Measurements from ENCODE around the gene ATPAF1.
"Not testable (repeated sequence)": the region's sequence is repeated elsewhere in the genome, so short reads cannot be mapped to it uniquely, and the experiment has no call there.

ATPAF1 gene

DNA sequence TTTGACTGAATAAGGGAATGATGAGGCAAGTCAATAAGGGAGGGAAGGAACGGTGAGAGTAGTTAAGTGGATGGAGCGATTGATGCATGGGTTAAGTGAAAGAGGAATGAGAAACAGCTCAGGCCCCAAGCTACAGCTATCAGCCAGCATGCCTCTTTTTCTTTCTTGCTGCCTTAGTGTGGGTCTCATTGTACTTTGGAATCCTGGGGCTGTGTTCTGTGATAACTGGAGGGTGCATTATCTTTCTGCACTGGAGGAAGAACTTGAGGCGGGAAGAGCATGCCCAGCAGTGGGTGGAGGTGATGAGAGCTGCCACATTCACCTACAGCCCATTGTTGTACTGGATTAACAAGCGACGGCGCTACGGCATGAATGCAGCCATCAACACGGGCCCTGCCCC, 4.5 kb upstream of the ATPAF1 start:
- TF ChIP-seq, protein P1, sequence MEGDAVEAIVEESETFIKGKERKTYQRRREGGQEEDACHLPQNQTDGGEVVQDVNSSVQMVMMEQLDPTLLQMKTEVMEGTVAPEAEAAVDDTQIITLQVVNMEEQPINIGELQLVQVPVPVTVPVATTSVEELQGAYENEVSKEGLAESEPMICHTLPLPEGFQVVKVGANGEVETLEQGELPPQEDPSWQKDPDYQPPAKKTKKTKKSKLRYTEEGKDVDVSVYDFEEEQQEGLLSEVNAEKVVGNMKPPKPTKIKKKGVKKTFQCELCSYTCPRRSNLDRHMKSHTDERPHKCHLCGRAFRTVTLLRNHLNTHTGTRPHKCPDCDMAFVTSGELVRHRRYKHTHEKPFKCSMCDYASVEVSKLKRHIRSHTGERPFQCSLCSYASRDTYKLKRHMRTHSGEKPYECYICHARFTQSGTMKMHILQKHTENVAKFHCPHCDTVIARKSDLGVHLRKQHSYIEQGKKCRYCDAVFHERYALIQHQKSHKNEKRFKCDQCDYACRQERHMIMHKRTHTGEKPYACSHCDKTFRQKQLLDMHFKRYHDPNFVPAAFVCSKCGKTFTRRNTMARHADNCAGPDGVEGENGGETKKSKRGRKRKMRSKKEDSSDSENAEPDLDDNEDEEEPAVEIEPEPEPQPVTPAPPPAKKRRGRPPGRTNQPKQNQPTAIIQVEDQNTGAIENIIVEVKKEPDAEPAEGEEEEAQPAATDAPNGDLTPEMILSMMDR (IDR thresholded peaks at IDR 0.05; ENCODE audit: low read depth, low read length, missing control alignments): no peak
- no peak overlapping the region for H3K4me3 ChIP-seq (ENCODE audit: low read depth, low read length)
- no peak for DNase-seq (ENCODE audit: low read depth)

DNA sequence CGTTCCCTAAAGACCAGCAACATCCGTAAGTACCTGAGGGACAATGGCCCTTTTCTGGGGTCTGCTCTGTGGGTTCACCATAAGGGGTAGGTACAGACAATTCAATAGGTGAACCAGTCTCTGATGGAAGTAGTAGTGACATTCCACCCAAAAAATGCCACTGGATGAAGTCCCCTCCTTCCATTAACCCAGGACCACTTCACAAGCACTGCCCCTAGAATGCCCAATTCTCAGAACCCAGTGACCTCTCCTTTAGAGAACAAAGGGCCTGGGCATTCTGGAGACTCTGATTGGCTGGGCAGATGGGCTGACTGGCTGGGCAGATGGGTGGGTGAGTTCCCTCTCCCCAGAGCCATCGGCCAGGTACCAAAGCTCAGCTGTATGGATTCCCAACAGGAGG, 3.4 kb upstream of the ATPAF1 start, which contains the start of gene TEX38:
TEX38 (plus strand) TSS at position 301 of the 400 bp plus-strand sequence; CDS start at position 382, 81 bp downstream.
- TF ChIP-seq, protein P1 (IDR thresholded peaks at IDR 0.05; ENCODE audit: low read depth, low read length, missing control alignments): no peak
- H3K4me3 ChIP-seq (ENCODE audit: low read depth, low read length): no peak within 1 kb of the TSS
- DNase-seq (ENCODE audit: low read depth): no peak

DNA sequence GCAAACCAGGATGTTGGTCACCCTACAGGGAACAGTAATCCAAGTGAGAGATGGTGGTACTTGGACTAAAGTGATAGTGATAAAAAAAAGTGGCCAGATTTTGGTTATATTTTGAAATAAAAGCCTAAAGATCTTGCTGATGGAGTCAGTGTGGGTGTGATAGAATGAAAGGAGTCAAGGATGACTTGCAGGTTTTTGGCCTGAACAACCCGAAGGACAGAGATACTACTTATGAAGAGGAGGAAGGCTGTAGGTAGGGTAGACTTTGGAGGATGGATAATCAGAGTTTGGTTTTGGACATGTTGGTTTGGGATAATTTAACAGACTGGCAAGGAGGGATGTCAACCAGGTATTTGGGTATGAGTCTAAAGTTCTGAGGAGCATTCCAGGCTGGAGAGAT, 2.0 kb upstream of the ATPAF1 start:
- DNase-seq (ENCODE audit: low read depth): no peak
- TF ChIP-seq, protein P1 (IDR thresholded peaks at IDR 0.05; ENCODE audit: low read depth, low read length, missing control alignments): no peak
- H3K4me3 ChIP-seq (ENCODE audit: low read depth, low read length): no peak overlapping the region

DNA sequence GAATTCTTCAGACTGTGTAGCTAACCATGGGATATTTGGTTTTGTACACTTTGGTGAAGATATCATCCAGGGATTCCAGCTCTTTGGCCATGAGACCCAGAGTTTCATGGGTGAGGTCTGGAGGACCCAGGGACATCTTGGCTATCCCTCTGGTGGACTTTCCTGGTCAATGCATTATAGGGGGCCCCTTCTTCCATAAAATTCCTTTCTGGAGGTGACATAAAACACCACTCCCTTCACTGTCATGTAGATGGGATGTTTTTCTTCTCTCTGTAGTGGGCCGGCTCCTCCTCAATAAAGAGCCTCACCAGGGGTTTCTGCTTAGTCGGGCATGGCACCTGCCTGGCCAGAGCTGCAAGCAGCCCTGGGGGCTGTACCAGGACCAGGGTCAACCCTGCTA, 2.2 kb downstream of the ATPAF1 start:
- no peak for DNase-seq (ENCODE audit: low read depth)
- TF ChIP-seq, protein P1 (IDR thresholded peaks at IDR 0.05; ENCODE audit: low read depth, low read length, missing control alignments): no peak
- H3K4me3 ChIP-seq (ENCODE audit: low read depth, low read length): no peak overlapping the region

DNA sequence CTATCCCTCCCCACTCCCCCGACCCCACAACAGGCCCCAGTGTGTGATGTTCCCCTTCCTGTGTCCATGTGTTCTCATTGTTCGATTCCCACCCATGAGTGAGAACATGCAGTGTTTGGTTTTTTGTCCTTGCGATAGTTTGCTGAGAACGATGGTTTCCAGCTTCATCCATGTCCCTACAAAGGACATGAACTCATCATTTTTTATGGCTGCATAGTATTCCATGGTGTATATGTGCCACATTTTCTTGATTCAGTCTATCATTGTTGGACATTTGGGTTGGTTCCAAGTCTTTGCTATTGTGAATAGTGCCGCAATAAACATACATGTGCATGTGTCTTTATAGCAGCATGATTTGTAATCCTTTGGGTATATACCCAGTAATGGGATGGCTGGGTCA, 5.2 kb downstream of the ATPAF1 start:
- H3K4me3 ChIP-seq (ENCODE audit: low read depth, low read length); DNase-seq (ENCODE audit: low read depth): not testable (repeated sequence)

DNA sequence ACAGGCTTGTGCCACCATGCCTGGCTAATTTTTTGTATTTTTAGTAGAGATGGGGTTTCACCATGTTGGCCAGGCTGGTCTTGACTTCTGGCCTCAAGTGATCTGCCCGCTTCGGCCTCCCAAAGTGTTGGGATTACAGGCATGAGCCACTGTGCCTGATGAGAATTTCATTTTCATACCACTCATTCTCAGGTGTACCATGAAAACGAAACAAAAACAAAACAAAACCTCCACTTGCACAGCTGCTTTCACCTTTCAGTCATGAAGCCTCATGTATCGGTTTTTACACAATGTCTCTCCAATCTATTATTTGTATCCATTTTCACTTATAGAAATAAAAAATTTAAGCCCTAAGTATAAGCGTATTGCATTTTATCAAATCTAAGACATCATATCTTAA, 8.0 kb downstream of the ATPAF1 start:
- H3K4me3 ChIP-seq (ENCODE audit: low read depth, low read length); DNase-seq (ENCODE audit: low read depth): not testable (repeated sequence)

DNA sequence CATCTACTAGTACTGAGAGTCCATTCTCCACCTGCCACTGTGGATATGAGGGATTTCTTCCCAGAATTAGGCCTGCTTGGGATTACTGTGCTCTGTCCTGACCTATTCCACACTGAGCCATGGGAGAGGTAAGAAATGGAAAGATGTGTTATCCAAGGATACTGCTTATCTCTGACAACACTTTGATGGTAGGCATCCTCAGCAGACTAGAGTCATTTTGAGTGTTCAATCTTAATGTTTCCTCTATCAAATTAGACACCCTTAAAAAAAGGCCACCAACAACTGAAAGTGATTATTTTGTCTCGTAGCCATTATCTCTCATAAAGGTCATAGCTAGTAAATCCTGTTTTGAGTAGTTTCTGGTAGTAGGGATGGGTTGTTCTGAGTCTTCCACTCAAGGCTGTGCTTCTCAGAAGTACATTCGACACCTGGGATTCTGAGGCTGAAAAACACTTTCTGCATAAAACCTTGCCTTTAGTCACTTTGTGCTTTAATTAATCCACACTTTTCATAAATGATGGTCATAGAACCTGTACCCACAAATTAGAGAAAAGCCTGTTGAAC, 8.8 kb downstream of the ATPAF1 start:
- TF ChIP-seq, protein P1 (IDR thresholded peaks at IDR 0.05; ENCODE audit: low read depth, low read length, missing control alignments): no peak
- no peak for DNase-seq (ENCODE audit: low read depth)
- no peak overlapping the region for H3K4me3 ChIP-seq (ENCODE audit: low read depth, low read length)

DNA sequence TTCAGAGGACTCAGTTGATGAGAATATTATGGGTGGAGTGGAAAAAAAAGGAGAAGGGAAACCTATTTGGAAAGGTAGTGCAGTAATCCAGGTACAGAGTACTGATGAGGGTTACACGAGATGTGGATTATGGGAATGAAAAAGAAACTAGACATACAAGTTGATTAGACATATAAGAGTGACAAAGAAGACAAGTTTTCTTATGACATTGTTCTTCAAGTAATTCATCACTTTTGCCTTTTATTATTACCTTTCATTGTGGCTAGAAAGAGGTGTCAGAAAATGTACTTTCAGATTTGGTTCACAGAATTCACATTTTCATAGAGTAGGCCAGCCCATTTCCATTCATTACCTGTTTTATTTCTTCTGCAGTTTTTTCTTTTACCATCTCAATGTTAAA, 10.4 kb downstream of the ATPAF1 start:
- H3K4me3 ChIP-seq (ENCODE audit: low read depth, low read length): no peak overlapping the region
- TF ChIP-seq, protein P1 (IDR thresholded peaks at IDR 0.05; ENCODE audit: low read depth, low read length, missing control alignments): no peak
- no peak for DNase-seq (ENCODE audit: low read depth)
